IMR-90 (cell line): Measurements from ENCODE around the gene TFCP2. TPM values are rescaled to one million over a fixed set of nuclear protein-coding genes. Genes with fewer than 3 reads are reported as not detected.

Experiments
- ATAC-seq: fragments of 200-7000 bp; cut with Tn5 transposase; 2 replicates; pipeline ENCODE4 v1.9.1; 2020; ENCODE audit warnings: low read depth, mild to moderate bottlenecking, moderate library complexity
- Bru-seq: library from RNA; stranded (reverse); fragments of 400-500 nt; gene quantifications from one replicate; lab custom pipeline; 2021; lab: Mats Ljungman, UMichigan
- BruChase-seq, 2 experiments: library from RNA; stranded (reverse); fragments of 400-500 nt; gene quantifications; one replicate each; lab custom pipeline; 2021; lab: Mats Ljungman, UMichigan
- BruUV-seq: library from RNA; stranded (reverse); fragments of 400-500 nt; replicated peaks from 2 replicates; lab custom pipeline; 2021; lab: Mats Ljungman, UMichigan
- CTCF ChIA-PET: fragments of 300-600 bp; formaldehyde crosslinking; extraction: SDS; loops from one replicate; lab custom pipeline; 2021; ENCODE audit warnings: antibody characterized with exemption; lab: Yijun Ruan, JAX
- POLR2A ChIA-PET: fragments of 300-600 bp; sonication (Branson Sonifier 250); formaldehyde crosslinking; loops from one replicate; lab custom pipeline; 2022; ENCODE audit warnings: antibody characterized with exemption; ENCODE audit not compliant: unreplicated experiment; lab: Charles Lee
- DNase-seq: peaks from one replicate; pipeline ENCODE4 v3.0.0; 2013
- H2AFZ ChIP-seq: replicated peaks from 2 replicates; pipeline ENCODE3; 2013; ENCODE audit warnings: low read length, mild to moderate bottlenecking; ENCODE audit not compliant: poor library complexity
- H2AK5ac ChIP-seq: 2 replicates; pipeline ENCODE4 v1.6.1; 2013; ENCODE audit warnings: low read depth, low read length, inconsistent platforms
- H2AK9ac ChIP-seq: replicated peaks from 2 replicates; pipeline ENCODE3; 2013; ENCODE audit warnings: mild to moderate bottlenecking, low read depth, low read length, moderate library complexity; ENCODE audit not compliant: poor library complexity
- H2BK120ac ChIP-seq: 2 replicates; pipeline ENCODE4 v1.6.1; 2013; ENCODE audit warnings: low read depth, low read length, inconsistent platforms
- H2BK15ac ChIP-seq: 3 replicates; pipeline ENCODE4 v1.6.1; 2013; ENCODE audit warnings: low read depth, low read length, inconsistent platforms
- H2BK20ac ChIP-seq: 2 replicates; pipeline ENCODE4 v1.6.1; 2013; ENCODE audit warnings: low read depth, mild to moderate bottlenecking, inconsistent platforms, low read length, moderate library complexity
- H2BK5ac ChIP-seq: 2 replicates; pipeline ENCODE4 v1.6.1; 2013; ENCODE audit warnings: mild to moderate bottlenecking, low read depth, low read length, inconsistent platforms; ENCODE audit not compliant: poor library complexity, severe bottlenecking
- H3K14ac ChIP-seq: replicated peaks from 2 replicates; pipeline ENCODE4 v1.6.1; 2013; ENCODE audit warnings: low read depth, low read length, inconsistent platforms
- H3K18ac ChIP-seq: 2 replicates; pipeline ENCODE4 v1.6.1; 2013; ENCODE audit warnings: low read depth, low read length, control low read depth
- H3K23ac ChIP-seq: 2 replicates; pipeline ENCODE4 v1.6.1; 2013; ENCODE audit warnings: low read depth, low read length, inconsistent platforms
- H3K27ac ChIP-seq: 2 replicates; pipeline ENCODE4 v1.5.1; 2013; ENCODE audit warnings: mild to moderate bottlenecking, control low read depth, low read length; ENCODE audit not compliant: insufficient read depth
- H3K27me3 ChIP-seq: 2 replicates; pipeline ENCODE4 v1.6.1; 2013; ENCODE audit warnings: low read length; ENCODE audit not compliant: control insufficient read depth, insufficient read depth
- H3K36me3 ChIP-seq: 2 replicates; pipeline ENCODE4 v1.6.1; 2013; ENCODE audit warnings: low read length, mixed read lengths; ENCODE audit not compliant: control insufficient read depth, insufficient read depth
- H3K4ac ChIP-seq: 2 replicates; pipeline ENCODE4 v1.6.1; 2013; ENCODE audit warnings: low read depth, low read length, inconsistent platforms
- H3K4me1 ChIP-seq: 2 replicates; pipeline ENCODE4 v1.6.1; 2013; ENCODE audit warnings: low read length, mixed read lengths; ENCODE audit not compliant: control insufficient read depth, insufficient read depth
- H3K4me2 ChIP-seq: 2 replicates; pipeline ENCODE4 v1.6.1; 2013; ENCODE audit warnings: low read depth, mild to moderate bottlenecking, control low read depth, low read length, moderate library complexity
- H3K4me3 ChIP-seq: 2 replicates; pipeline ENCODE4 v1.5.1; 2013; ENCODE audit warnings: low read depth, mild to moderate bottlenecking, control low read depth, low read length, moderate library complexity; ENCODE audit not compliant: insufficient read depth
- H3K56ac ChIP-seq: 2 replicates; pipeline ENCODE4 v1.6.1; 2013; ENCODE audit warnings: low read length, inconsistent platforms; ENCODE audit not compliant: insufficient read depth; ENCODE audit errors: extremely low read depth
- H3K79me1 ChIP-seq, 2 experiments: 2 replicates each; pipeline ENCODE4 v1.6.1; 2013; ENCODE audit warnings: low read length in 2 of 2, inconsistent platforms in 1 of 2, low read depth in 1 of 2
- H3K9ac ChIP-seq: 2 replicates; pipeline ENCODE4 v1.6.1; 2013; ENCODE audit warnings: low read depth, low read length, control low read depth
- H3K9me1 ChIP-seq: 2 replicates; pipeline ENCODE4 v1.6.1; 2013; ENCODE audit warnings: low read length, inconsistent platforms; ENCODE audit not compliant: insufficient read depth
- H3K9me3 ChIP-seq: 2 replicates; pipeline ENCODE4 v1.6.1; 2013; ENCODE audit warnings: low read length; ENCODE audit not compliant: control insufficient read depth, insufficient read depth
- H4K20me1 ChIP-seq: 2 replicates; pipeline ENCODE4 v1.6.1; 2013; ENCODE audit warnings: low read length, inconsistent platforms; ENCODE audit not compliant: insufficient read depth
- H4K5ac ChIP-seq: 2 replicates; pipeline ENCODE4 v1.6.1; 2013; ENCODE audit warnings: mild to moderate bottlenecking, low read depth, low read length, control low read depth
- H4K8ac ChIP-seq, 2 experiments: 2 replicates each; pipeline ENCODE4 v1.6.1; 2013; ENCODE audit warnings: low read depth in 2 of 2, low read length in 2 of 2, control low read depth in 1 of 2, inconsistent platforms in 1 of 2
- H4K91ac ChIP-seq: 2 replicates; pipeline ENCODE4 v1.6.1; 2013; ENCODE audit warnings: low read depth, low read length, inconsistent platforms; ENCODE audit not compliant: insufficient read depth
- BHLHE40 ChIP-seq: fragments of 150-350 bp; IDR thresholded peaks from 2 replicates; pipeline ENCODE4 v1.6.1; 2016; ENCODE audit warnings: mild to moderate bottlenecking, low read depth, low read length
- CEBPB ChIP-seq: IDR thresholded peaks from 2 replicates; pipeline ENCODE4 v1.6.1; 2012; ENCODE audit warnings: low read depth, low read length, improper control_type of control experiment
- CHD1 ChIP-seq: IDR thresholded peaks from 2 replicates; pipeline ENCODE4 v1.6.1; 2012; ENCODE audit warnings: low read depth, low read length, improper control_type of control experiment
- MAFK ChIP-seq: IDR thresholded peaks from 2 replicates; pipeline ENCODE4 v1.6.1; 2012; ENCODE audit warnings: low read depth, low read length, improper control_type of control experiment
- MAZ ChIP-seq: IDR thresholded peaks from 2 replicates; pipeline ENCODE4 v1.6.1; 2012; ENCODE audit warnings: low read depth, mild to moderate bottlenecking, low read length, improper control_type of control experiment, moderate library complexity, borderline replicate concordance
- MXI1 ChIP-seq: IDR thresholded peaks from 2 replicates; pipeline ENCODE4 v1.6.1; 2012; ENCODE audit warnings: low read depth, mild to moderate bottlenecking, low read length, moderate library complexity, borderline replicate concordance
- NFE2L2 ChIP-seq: fragments of 150-350 bp; IDR thresholded peaks from 2 replicates; pipeline ENCODE4 v1.6.1; 2016; ENCODE audit warnings: low read depth, mild to moderate bottlenecking, low read length
- RAD21 ChIP-seq: IDR thresholded peaks from 2 replicates; pipeline ENCODE4 v1.6.1; 2012; ENCODE audit warnings: low read length, improper control_type of control experiment
- RCOR1 ChIP-seq: IDR thresholded peaks from 2 replicates; pipeline ENCODE4 v1.6.1; 2012; ENCODE audit warnings: mild to moderate bottlenecking, low read length, improper control_type of control experiment; ENCODE audit not compliant: insufficient replicate concordance
- RFX5 ChIP-seq: IDR thresholded peaks from 2 replicates; pipeline ENCODE4 v1.8.0; 2012; ENCODE audit warnings: low read depth, mild to moderate bottlenecking, low read length, moderate library complexity
- SMC3 ChIP-seq: fragments of 150-350 bp; IDR thresholded peaks from 2 replicates; pipeline ENCODE4 v1.6.1; 2016; ENCODE audit warnings: low read depth, mild to moderate bottlenecking, antibody characterized with exemption, low read length, moderate library complexity
- WGBS, 2 experiments: methylation state at CpG; one replicate each; pipeline versions ENCODE4 v1.1.5 to v1.1.7; 2013; ENCODE audit warnings: missing lambda C conversion rate in 2 of 2; ENCODE audit not compliant: insufficient read length in 1 of 2; ENCODE audit errors: extremely low coverage in 2 of 2; 5-methylcytosine and 5-hydroxymethylcytosine counted together
- dilution Hi-C: fragments of 300-500 bp; cut with HindIII; formaldehyde crosslinking; loops from one replicate; pipeline ENCODE4 v1.14.3; 2018; ENCODE audit warnings: low sequenced_read_pairs; ENCODE audit not compliant: unreplicated experiment
- in situ Hi-C: fragments of 300-500 bp; cut with MboI; formaldehyde crosslinking; loops from 3 replicates; pipeline ENCODE4 v1.14.3; 2019; ENCODE audit warnings: low sequenced_read_pairs, inconsistent platforms, mixed read lengths
- intact Hi-C: fragments of 100-400 bp; cut with micrococcal nuclease; formaldehyde crosslinking; loops from 2 replicates; pipeline ENCODE4 v1.10.0; 2022
- long read RNA-seq: library from polyadenylated mRNA; unstranded; transcript quantifications from one replicate; pipeline ENCODE4 v2.0.0, GENCODE V29; 2021; ENCODE audit not compliant: unreplicated experiment
- polyA plus RNA-seq, 3 experiments: library from polyadenylated mRNA; depleted of rRNA; stranded (reverse); fragments of >200 nt; gene quantifications; 2 replicates each; pipeline ENCODE4 v1.2.3, GENCODE V29; 2012; ENCODE audit warnings: low replicate concordance in 1 of 3
- total RNA-seq: library from RNA; depleted of rRNA; stranded (reverse); fragments of >200 nt; gene quantifications from 2 replicates; pipeline ENCODE4 v1.2.3, GENCODE V29; 2012; rRNA removed
- TF ChIP-seq, protein P1 (sequence below): conservative IDR thresholded peaks from 2 replicates; pipeline ENCODE4 v1.5.1; 2012; ENCODE audit warnings: mild to moderate bottlenecking, low read depth, low read length, improper control_type of control experiment

Gene TFCP2, protein sequence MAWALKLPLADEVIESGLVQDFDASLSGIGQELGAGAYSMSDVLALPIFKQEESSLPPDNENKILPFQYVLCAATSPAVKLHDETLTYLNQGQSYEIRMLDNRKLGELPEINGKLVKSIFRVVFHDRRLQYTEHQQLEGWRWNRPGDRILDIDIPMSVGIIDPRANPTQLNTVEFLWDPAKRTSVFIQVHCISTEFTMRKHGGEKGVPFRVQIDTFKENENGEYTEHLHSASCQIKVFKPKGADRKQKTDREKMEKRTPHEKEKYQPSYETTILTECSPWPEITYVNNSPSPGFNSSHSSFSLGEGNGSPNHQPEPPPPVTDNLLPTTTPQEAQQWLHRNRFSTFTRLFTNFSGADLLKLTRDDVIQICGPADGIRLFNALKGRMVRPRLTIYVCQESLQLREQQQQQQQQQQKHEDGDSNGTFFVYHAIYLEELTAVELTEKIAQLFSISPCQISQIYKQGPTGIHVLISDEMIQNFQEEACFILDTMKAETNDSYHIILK
- total RNA-seq = 10.0 and 13.3 TPM in 2 replicates
- polyA plus RNA-seq (2012; rRNA removed) = 13.8 and 15.4 TPM in 2 replicates
- polyA plus RNA-seq (2012; cell fraction: cytosol; rRNA removed) = 4.6 and 9.0 TPM in 2 replicates
- polyA plus RNA-seq (2012; cell fraction: nucleus; rRNA removed; ENCODE audit: low replicate concordance) = 3.1 and 19.2 TPM in 2 replicates
- Bru-seq, nascent RNA = percentile 87 among the genes with signal in this experiment
- percentile 98 among the genes with signal in this experiment for BruChase-seq, experiment 1, labeled RNA remaining after a 6-hour chase
- percentile 94 among the genes with signal in this experiment for BruChase-seq, experiment 2, labeled RNA remaining after a 2-hour chase
- long read RNA-seq, transcript TFCP2-201 (15 exons, 3,546 nt) = major isoform, 11 of 15 reads
- long read RNA-seq, partial matches to known transcripts = 1 of 15 reads
- long read RNA-seq, other reads (novel, unspliced or antisense) = 3 of 15 reads

DNA sequence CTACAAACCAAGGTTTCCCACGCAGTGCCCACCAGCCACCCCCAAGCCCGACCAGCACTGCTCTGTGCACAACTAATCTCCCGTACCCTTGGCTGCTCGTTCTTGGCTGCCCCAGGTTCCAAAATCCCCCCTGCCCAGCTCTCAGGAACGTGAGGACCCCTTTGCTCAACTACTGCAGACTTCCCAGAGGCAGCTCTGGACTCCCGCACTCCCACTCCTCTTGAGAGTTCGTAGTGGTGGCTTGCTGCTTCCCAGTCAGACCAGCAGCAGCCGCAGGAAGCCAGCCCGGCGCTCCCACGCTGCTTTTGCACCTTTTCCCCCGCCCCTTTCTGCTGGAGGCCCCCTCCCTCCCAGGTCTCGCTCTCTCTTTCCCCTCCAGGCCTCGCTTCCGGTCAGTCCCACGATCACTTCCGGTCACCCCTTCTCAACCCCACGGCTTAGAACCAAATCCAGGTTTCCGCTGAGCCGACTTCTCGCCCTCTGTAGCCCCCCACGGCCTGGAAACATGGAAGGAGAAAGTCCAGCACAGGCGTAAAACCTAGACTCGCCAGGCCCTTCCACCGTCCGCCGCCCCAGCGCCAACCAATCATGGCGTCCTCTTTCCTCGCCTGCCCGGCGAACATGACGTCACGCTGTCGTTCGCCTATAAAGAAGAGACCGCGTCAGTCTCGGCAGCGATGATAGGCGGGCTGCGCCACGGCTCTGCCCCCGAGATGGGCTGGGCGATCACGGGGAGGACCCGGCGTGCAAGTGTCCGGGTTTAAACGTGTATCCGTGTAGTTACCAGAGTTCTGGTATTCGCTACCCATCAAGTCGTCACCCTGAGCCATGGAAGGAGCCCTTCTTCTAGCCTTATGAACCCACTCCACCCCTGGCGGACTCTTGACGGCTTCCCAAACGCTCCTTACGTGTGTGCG is at the start of gene TFCP2:
Gene TFCP2 (minus strand): TSS at position 621 of the 917 bp plus-strand sequence. CDS start 713 bp downstream, outside the sequence.
- no peaks in the 10 kb centered on the region for H3K4me1 ChIP-seq
- peak within 1 kb of the TSS; percentile 83 for H2BK20ac ChIP-seq
- in situ Hi-C loops (no loop called here), intact Hi-C loops (loop anchor here (2.0 to 5.0 kb wide), 2 partner anchors 45 to 66 kb away; partner anchors contain the start of gene DAZAP2), dilution Hi-C loops (no loop called here)
- no peaks in the 10 kb centered on the region for H3K9me3 ChIP-seq
- WGBS, 2 experiments = 1% methylated on average over 33 of the region's 58 CpGs; no CpG with 5 or more reads in 1 of the 2 experiments
- H2AK9ac ChIP-seq = peak within 1 kb of the TSS; percentile 94
- BruUV-seq = no TSS peak
- H3K27me3 ChIP-seq = no peaks in the 10 kb centered on the region
- peak within 1 kb of the TSS; percentile 99 for H2BK120ac ChIP-seq
- peak within 1 kb of the TSS; percentile 98; the same call in 2 of the 3 replicates for H2BK15ac ChIP-seq
- peak within 1 kb of the TSS; percentile 84 for H3K4me2 ChIP-seq
- H2AFZ ChIP-seq = peak within 1 kb of the TSS; percentile 97
- peak within 1 kb of the TSS; percentile 91 for H2BK5ac ChIP-seq
- H3K27ac ChIP-seq = peak within 1 kb of the TSS; percentile 95
- H3K9me1 ChIP-seq = peaks cover 3% of the 10 kb centered on the region
- H3K36me3 ChIP-seq = no peaks in the 10 kb centered on the region
- peak within 1 kb of the TSS; percentile 100 for H3K4ac ChIP-seq
- DNase-seq (peak; percentile 97), ATAC-seq (peak; percentile 96)
- H3K9ac ChIP-seq = peak within 1 kb of the TSS; percentile 91
- CTCF ChIA-PET = no interaction called here
- H4K8ac ChIP-seq = peak within 1 kb of the TSS; percentile 94 to 99
- peaks cover 7 to 34% of the 10 kb centered on the region in 2 experiments for H3K79me1 ChIP-seq
- peak within 1 kb of the TSS; percentile 87 for H3K18ac ChIP-seq
- H3K56ac ChIP-seq = peak within 1 kb of the TSS; percentile 98
- H3K23ac ChIP-seq = peak within 1 kb of the TSS; percentile 86
- H4K20me1 ChIP-seq = peaks cover 8% of the 10 kb centered on the region
- H3K14ac ChIP-seq = peak within 1 kb of the TSS; percentile 99
- H2AK5ac ChIP-seq = peak within 1 kb of the TSS; percentile 59
- peak within 1 kb of the TSS; percentile 100 for H4K91ac ChIP-seq
- peak within 1 kb of the TSS; percentile 57 for H3K4me3 ChIP-seq
- H4K5ac ChIP-seq = peak within 1 kb of the TSS; percentile 92
- POLR2A ChIA-PET = no interaction called here
- TF ChIP-seq CEBPB (no peak), RFX5 (peak; percentile 91), CHD1 (no peak), SMC3 (no peak), MAZ (peak; percentile 95), RCOR1 (no peak), NFE2L2 (no peak), BHLHE40 (no peak), MXI1 (peak; percentile 76), RAD21 (peak; percentile 21; the same call in 1 of the 2 replicates), MAFK (no peak)
- TF ChIP-seq, protein P1, sequence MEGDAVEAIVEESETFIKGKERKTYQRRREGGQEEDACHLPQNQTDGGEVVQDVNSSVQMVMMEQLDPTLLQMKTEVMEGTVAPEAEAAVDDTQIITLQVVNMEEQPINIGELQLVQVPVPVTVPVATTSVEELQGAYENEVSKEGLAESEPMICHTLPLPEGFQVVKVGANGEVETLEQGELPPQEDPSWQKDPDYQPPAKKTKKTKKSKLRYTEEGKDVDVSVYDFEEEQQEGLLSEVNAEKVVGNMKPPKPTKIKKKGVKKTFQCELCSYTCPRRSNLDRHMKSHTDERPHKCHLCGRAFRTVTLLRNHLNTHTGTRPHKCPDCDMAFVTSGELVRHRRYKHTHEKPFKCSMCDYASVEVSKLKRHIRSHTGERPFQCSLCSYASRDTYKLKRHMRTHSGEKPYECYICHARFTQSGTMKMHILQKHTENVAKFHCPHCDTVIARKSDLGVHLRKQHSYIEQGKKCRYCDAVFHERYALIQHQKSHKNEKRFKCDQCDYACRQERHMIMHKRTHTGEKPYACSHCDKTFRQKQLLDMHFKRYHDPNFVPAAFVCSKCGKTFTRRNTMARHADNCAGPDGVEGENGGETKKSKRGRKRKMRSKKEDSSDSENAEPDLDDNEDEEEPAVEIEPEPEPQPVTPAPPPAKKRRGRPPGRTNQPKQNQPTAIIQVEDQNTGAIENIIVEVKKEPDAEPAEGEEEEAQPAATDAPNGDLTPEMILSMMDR = no peak
